Measurements from ENCODE around the gene PPARA.

DNA sequence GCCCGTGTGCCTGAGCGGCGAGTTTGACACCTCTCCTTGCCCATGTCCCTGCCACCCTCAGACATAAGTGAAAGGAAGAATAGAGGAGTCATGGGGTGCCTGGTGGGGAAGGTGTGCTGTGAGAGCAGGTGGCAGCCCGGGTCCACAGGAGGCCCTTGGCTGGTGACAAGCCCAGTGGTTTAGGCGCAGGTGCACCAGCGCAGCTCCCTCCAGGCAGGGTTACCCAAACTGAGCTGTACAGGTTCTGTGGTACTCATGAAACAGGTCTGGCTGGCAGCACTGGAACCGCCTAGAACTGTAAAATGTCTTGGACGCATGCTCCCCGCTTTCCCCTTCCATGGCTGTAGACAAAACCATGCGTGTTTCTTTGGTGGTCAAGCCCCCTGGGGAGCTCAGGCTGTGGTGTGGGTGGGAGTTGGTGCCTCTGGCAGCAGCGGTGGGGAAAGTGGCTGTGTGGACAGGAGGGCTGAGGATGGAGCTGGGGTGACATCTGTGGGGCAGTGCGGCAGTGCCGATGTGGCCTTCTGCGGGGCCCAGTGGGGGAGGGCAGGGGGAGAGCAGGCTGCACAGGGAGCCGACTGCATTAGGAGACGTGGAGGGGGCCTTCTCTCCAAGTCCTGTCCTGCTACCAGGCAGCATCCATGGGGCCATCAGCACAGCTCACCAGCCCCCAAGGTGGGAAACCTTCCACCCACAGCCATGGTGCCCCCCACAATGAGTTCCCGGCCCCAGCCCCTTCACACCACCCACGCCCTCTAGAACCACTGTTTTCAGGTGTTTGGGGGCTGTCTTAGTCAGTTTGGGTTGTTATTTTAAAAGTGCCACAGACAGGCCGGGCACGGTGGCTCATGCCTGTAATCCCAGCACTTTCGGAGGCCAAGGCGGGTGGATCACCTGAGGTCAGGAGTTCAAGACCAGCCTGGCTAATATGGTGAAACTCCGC lies 140.8 kb downstream of the PPARA start:
- TF ChIP-seq, protein P1, sequence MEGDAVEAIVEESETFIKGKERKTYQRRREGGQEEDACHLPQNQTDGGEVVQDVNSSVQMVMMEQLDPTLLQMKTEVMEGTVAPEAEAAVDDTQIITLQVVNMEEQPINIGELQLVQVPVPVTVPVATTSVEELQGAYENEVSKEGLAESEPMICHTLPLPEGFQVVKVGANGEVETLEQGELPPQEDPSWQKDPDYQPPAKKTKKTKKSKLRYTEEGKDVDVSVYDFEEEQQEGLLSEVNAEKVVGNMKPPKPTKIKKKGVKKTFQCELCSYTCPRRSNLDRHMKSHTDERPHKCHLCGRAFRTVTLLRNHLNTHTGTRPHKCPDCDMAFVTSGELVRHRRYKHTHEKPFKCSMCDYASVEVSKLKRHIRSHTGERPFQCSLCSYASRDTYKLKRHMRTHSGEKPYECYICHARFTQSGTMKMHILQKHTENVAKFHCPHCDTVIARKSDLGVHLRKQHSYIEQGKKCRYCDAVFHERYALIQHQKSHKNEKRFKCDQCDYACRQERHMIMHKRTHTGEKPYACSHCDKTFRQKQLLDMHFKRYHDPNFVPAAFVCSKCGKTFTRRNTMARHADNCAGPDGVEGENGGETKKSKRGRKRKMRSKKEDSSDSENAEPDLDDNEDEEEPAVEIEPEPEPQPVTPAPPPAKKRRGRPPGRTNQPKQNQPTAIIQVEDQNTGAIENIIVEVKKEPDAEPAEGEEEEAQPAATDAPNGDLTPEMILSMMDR (IDR thresholded peaks at IDR 0.05; ENCODE audit: low read length) = no peak
- no peak for TF ChIP-seq EZH2 (IDR thresholded peaks at IDR 0.05; ENCODE audit: borderline replicate concordance, low read length)

All from OCI-LY1 (cell line).